SU-DHL-6 (cell line): ENCODE data around the gene ITGB4.

Experiments
- H2AFZ ChIP-seq: fragments of 200-600 bp; sonication (generic); 2 replicates; pipeline ENCODE4 v1.6.1; 2014; ENCODE audit warnings: low read depth, mild to moderate bottlenecking, moderate library complexity, mixed read lengths, antibody characterized with exemption, low read length; ENCODE audit not compliant: severe bottlenecking
- H3F3A ChIP-seq: fragments of 200-600 bp; shearing (Covaris generic); 2 replicates; pipeline ENCODE4 v1.6.0; 2016; ENCODE audit warnings: antibody characterized with exemption, mild to moderate bottlenecking; ENCODE audit not compliant: insufficient read depth
- H3K27ac ChIP-seq: fragments of 200-600 bp; sonication (generic); 2 replicates; pipeline ENCODE4 v1.5.1; 2016; ENCODE audit warnings: low read depth, mild to moderate bottlenecking, low read length, moderate library complexity, mixed read lengths
- H3K27me3 ChIP-seq: fragments of 200-600 bp; sonication (generic), shearing (Covaris generic); 2 replicates; pipeline ENCODE4 v1.6.0; 2014; ENCODE audit warnings: mild to moderate bottlenecking, low read length
- H3K36me3 ChIP-seq: fragments of 200-600 bp; sonication (generic); 2 replicates; pipeline ENCODE4 v1.6.1; 2014; ENCODE audit warnings: mild to moderate bottlenecking, low read length, mixed read lengths
- H3K4me2 ChIP-seq: fragments of 300-600, 200-600 bp; shearing (Covaris generic), sonication (generic); 2 replicates; pipeline ENCODE4 v1.6.0; 2014; ENCODE audit warnings: low read length, low read depth, mild to moderate bottlenecking; ENCODE audit not compliant: poor library complexity, severe bottlenecking
- H3K4me3 ChIP-seq: fragments of 200-600 bp; sonication (generic); 2 replicates; pipeline ENCODE4 v1.5.1; 2014; ENCODE audit warnings: antibody characterized with exemption, low read length, mild to moderate bottlenecking, mixed read lengths; ENCODE audit not compliant: insufficient read depth, poor library complexity, severe bottlenecking
- H3K79me2 ChIP-seq: fragments of 200-600 bp; sonication (generic); 2 replicates; pipeline ENCODE4 v1.6.1; 2014; ENCODE audit warnings: mild to moderate bottlenecking, low read length, moderate library complexity; ENCODE audit not compliant: insufficient read depth
- H3K9ac ChIP-seq: fragments of 200-600 bp; sonication (generic); 2 replicates; pipeline ENCODE4 v1.7.0; 2014; ENCODE audit warnings: mild to moderate bottlenecking, low read length
- H3K9me2 ChIP-seq: fragments of 200-600 bp; sonication (generic); replicated peaks from 2 replicates; pipeline ENCODE4 v1.6.1; 2014; ENCODE audit warnings: low read length; ENCODE audit not compliant: insufficient read depth
- H3K9me3 ChIP-seq: fragments of 200-600 bp; sonication (generic); 2 replicates; pipeline ENCODE4 v1.6.1; 2014; ENCODE audit warnings: low read length, mixed read lengths; ENCODE audit not compliant: insufficient read depth
- H4K20me1 ChIP-seq: fragments of 200-600 bp; sonication (generic); 2 replicates; pipeline ENCODE4 v1.6.1; 2014; ENCODE audit warnings: low read depth, mild to moderate bottlenecking, antibody characterized with exemption, low read length, moderate library complexity, mixed read lengths
- CTCF ChIP-seq: fragments of 200-600 bp; sonication (generic); IDR thresholded peaks from one replicate; pipeline ENCODE4 v1.5.1; 2017; ENCODE audit warnings: antibody characterized with exemption, mild to moderate bottlenecking, low read length, moderate library complexity; ENCODE audit not compliant: insufficient read depth, poor library complexity, severe bottlenecking
- EZH2phosphoT487 ChIP-seq: fragments of 200-600 bp; sonication (generic), shearing (Covaris generic); conservative IDR thresholded peaks from 2 replicates; pipeline ENCODE4 v1.6.1; 2018; ENCODE audit warnings: mild to moderate bottlenecking, antibody characterized with exemption, low read length, moderate library complexity, mixed read lengths

The ITGB4 gene

GRCh38 chr17:75727391-75727790 lies 6.1 kb downstream of the ITGB4 start:
- Histone ChIP-seq H3K4me3 (no peak overlapping the region), H3K9me3 (no peaks in the 10 kb centered on the region), H3K36me3 (no peaks in the 10 kb centered on the region), H3K79me2 (no peaks in the 10 kb centered on the region), H3K27me3 (no peaks in the 10 kb centered on the region), H4K20me1 (no peaks in the 10 kb centered on the region), H3K9me2 (no peaks in the 10 kb centered on the region), H3F3A (no peaks in the 10 kb centered on the region), H3K4me2 (no peak overlapping the region), H3K27ac (no peak overlapping the region), H2AFZ (no peak overlapping the region), H3K9ac (no peak overlapping the region)
- TF ChIP-seq CTCF (no peak), EZH2phosphoT487 (no peak)

GRCh38 chr17:75729351-75729750 lies 8.1 kb downstream of the ITGB4 start:
- Histone ChIP-seq H3K9me3 (no peaks in the 10 kb centered on the region), H3K4me2 (no peak overlapping the region), H3K4me3 (no peak overlapping the region), H4K20me1 (no peaks in the 10 kb centered on the region), H3K36me3 (no peaks in the 10 kb centered on the region), H3F3A (no peaks in the 10 kb centered on the region), H3K79me2 (no peaks in the 10 kb centered on the region), H3K9ac (no peak overlapping the region), H2AFZ (no peak overlapping the region), H3K9me2 (no peaks in the 10 kb centered on the region), H3K27ac (no peak overlapping the region), H3K27me3 (no peaks in the 10 kb centered on the region)
- TF ChIP-seq EZH2phosphoT487 (no peak), CTCF (no peak)

GRCh38 chr17:75730065-75730464 lies 8.8 kb downstream of the ITGB4 start:
- no peak overlapping the region for H3K27ac ChIP-seq
- H4K20me1 ChIP-seq = no peaks in the 10 kb centered on the region
- H3K9me3 ChIP-seq = no peaks in the 10 kb centered on the region
- no peaks in the 10 kb centered on the region for H3K27me3 ChIP-seq
- H3K9me2 ChIP-seq = no peaks in the 10 kb centered on the region
- H2AFZ ChIP-seq = no peak overlapping the region
- TF ChIP-seq EZH2phosphoT487 (no peak), CTCF (no peak)
- H3K79me2 ChIP-seq = no peaks in the 10 kb centered on the region
- no peak overlapping the region for H3K4me2 ChIP-seq
- H3K4me3 ChIP-seq = no peak overlapping the region
- no peak overlapping the region for H3K9ac ChIP-seq
- no peaks in the 10 kb centered on the region for H3F3A ChIP-seq
- no peaks in the 10 kb centered on the region for H3K36me3 ChIP-seq
